ENCODE data around the gene MAD1L1.

Gene MAD1L1

GRCh38 chr7:1852517-1853430, 380.0 kb downstream of the MAD1L1 start:
- TF ChIP-seq, protein P1, sequence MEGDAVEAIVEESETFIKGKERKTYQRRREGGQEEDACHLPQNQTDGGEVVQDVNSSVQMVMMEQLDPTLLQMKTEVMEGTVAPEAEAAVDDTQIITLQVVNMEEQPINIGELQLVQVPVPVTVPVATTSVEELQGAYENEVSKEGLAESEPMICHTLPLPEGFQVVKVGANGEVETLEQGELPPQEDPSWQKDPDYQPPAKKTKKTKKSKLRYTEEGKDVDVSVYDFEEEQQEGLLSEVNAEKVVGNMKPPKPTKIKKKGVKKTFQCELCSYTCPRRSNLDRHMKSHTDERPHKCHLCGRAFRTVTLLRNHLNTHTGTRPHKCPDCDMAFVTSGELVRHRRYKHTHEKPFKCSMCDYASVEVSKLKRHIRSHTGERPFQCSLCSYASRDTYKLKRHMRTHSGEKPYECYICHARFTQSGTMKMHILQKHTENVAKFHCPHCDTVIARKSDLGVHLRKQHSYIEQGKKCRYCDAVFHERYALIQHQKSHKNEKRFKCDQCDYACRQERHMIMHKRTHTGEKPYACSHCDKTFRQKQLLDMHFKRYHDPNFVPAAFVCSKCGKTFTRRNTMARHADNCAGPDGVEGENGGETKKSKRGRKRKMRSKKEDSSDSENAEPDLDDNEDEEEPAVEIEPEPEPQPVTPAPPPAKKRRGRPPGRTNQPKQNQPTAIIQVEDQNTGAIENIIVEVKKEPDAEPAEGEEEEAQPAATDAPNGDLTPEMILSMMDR (IDR thresholded peaks at IDR 0.05; ENCODE audit: low read depth, low read length, missing control alignments), result no peak
- in situ Hi-C loops (cut with HindIII; ENCODE audit: low sequenced_read_pairs), result no loop called here
- DNase-seq (ENCODE audit: low read depth), result no peak
- no peak overlapping the region for H3K4me3 ChIP-seq (ENCODE audit: low read depth, low read length)

DNA sequence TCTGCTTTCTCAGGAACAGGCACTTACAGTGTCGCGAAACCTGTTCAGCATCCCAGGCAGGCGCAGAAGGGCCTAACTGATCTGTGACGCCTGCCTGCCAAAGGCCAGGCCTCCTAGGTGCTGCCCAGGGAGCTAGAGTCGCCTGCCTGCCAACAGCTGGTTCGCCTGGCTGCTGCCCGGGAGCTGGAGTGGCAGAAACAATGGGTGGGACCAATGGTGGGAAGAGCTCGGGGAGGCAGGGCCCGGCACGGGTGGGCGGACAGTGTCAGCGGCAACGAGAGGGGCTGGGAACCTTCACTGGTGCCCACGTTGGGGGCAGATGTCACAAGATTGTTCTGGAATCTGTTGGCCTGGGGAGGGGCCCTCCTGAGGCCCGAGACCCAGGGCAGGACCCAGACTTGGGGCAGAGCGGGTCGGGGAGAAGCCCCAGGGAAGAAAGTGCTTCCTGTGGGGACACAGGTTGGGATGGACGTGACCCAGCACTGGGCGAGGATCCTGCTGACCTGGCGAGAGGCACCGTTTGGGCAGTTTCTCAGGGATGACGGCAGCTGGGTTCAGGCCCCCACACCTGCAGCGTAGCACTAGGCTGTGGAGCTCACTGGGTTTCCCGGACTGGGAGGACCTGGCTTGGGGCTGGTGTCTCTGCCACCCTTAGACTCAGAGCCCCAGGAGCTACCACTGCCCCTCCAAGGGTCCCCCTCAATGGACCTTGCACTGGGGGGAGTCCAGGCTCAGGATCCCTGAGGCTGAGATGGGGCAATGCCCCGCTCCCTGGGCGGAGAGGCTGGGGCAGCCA, 380.8 kb downstream of the MAD1L1 start:
- in situ Hi-C loops (cut with HindIII; ENCODE audit: low sequenced_read_pairs), result no loop called here
- no peak for DNase-seq (ENCODE audit: low read depth)
- TF ChIP-seq, protein P1 (IDR thresholded peaks at IDR 0.05; ENCODE audit: low read depth, low read length, missing control alignments), result no peak
- H3K4me3 ChIP-seq (ENCODE audit: low read depth, low read length), result no peak overlapping the region

- DNase-seq (ENCODE audit: low read depth), result no peak
- TF ChIP-seq, protein P1 (IDR thresholded peaks at IDR 0.05; ENCODE audit: low read depth, low read length, missing control alignments), result no peak
- in situ Hi-C loops (cut with HindIII; ENCODE audit: low sequenced_read_pairs), result no loop called here
- no peak overlapping the region for H3K4me3 ChIP-seq (ENCODE audit: low read depth, low read length)
Observed at GRCh38 chr7:1850976-1851571, 381.7 kb downstream of the MAD1L1 start.

DNA sequence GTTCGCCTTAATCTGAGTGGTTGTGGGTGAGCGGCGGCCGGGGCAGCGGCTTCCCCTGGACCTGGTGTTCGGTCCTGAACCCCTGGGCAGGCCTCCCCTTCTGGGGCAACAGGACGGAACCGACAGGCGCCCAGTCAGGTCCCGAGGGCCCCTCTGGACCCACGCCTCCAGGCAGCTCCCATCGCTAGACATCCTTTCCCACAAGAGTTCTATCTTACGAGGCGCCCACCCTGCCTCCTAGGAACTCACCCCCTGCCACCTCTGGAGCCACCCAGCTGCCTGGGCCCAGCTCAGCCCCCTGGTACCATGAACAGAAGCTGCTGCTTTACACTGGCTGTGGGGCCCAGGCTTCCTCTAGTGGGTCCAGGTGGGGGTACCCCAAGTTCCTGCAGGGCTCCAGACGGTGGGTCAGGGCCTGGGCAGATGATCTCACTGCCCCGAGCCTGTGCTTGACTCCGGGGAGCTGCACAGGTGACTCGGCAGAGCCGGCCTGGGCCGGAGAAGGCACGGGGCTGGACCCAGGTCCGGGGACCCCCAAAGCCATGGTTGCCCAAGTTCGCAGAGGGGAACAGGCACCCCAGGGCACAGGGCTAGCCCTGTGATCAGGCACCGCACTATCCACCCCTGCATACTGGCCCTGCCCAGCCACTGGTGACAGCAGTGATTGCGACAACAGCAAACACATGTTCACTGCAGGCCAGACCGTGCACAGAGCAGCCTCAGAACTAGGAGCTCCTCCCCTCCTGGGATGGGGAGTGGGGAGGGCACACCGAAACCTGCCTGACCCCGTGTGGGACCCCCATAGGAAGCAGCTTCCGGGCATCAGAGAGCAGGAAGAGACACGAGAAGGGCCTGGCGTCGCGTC, 382.4 kb downstream of the MAD1L1 start:
- no peak overlapping the region for H3K4me3 ChIP-seq (ENCODE audit: low read depth, low read length)
- in situ Hi-C loops (cut with HindIII; ENCODE audit: low sequenced_read_pairs), result no loop called here
- no peak for DNase-seq (ENCODE audit: low read depth)
- TF ChIP-seq, protein P1 (IDR thresholded peaks at IDR 0.05; ENCODE audit: low read depth, low read length, missing control alignments), result no peak

DNA sequence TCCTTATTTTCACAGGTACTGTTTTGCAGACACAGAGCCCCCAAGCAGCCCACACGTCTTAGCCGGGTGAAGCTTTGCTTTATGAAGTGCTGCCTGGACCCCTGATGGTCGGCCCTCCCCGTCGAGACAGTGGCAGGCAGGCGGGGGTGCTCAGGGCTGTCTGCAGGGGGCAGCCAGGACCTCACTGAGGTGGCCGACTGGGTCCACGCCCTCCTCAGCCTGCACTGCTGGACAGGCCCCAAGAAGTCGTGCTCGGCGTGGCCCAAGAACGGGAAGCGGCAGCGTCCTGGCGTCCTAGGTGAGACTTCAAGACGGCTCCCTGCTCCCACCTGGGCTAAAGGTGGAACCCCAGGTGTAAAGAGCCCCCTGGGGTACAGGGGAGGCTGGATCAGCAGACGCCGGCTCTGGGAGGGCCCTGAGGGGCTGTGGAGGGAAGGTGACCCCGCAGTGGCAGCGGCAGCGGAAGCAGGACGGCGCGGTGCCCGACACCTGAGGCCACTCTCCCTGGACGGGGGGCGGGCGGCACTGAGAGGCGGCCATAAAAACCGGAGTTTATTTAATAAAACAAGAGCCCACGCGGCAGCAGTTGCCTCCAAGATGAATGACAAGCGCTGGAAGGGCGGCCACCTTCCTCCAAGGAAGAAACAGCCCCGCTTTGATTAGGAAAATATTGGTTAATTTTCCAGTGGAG, 383.2 kb downstream of the MAD1L1 start:
- in situ Hi-C loops (cut with HindIII; ENCODE audit: low sequenced_read_pairs), result loop anchor here (25.0 kb wide), 1 partner anchor 513 kb away; the partner anchor contains the start of gene EIF3B
- H3K4me3 ChIP-seq (ENCODE audit: low read depth, low read length), result no peak overlapping the region
- TF ChIP-seq, protein P1 (IDR thresholded peaks at IDR 0.05; ENCODE audit: low read depth, low read length, missing control alignments), result no peak
- DNase-seq (ENCODE audit: low read depth), result no peak

Data from astrocyte of the cerebellum (primary cell).